Epithelial cell of esophagus (primary cell): ENCODE data around the gene SHANK3.

Experiments
- DNase-seq: peaks from one replicate; pipeline ENCODE4 v3.0.0; 2010; ENCODE audit warnings: low read depth
- H3K4me3 ChIP-seq: 2 replicates; pipeline ENCODE4 v1.5.1; 2011; ENCODE audit warnings: mild to moderate bottlenecking, low read length, control low read depth
- CTCF ChIP-seq: IDR thresholded peaks from 2 replicates; pipeline ENCODE4 v1.5.1; 2011; ENCODE audit warnings: low read depth, mild to moderate bottlenecking, low read length, control low read depth, inconsistent platforms; ENCODE audit not compliant: insufficient read depth; ENCODE audit errors: missing control alignments

SHANK3 gene

GRCh38 chr22:50716290-50717024 lies 43.8 kb downstream of the SHANK3 start:
- TF ChIP-seq CTCF = no peak
- DNase-seq = no peak
- H3K4me3 ChIP-seq = no peak overlapping the region

- no peak for DNase-seq
- no peak for TF ChIP-seq CTCF
- H3K4me3 ChIP-seq = no peak overlapping the region
These were observed 45.2 kb downstream of the SHANK3 start for GRCh38 chr22:50717709-50718351.

GRCh38 chr22:50718352-50718709 lies 45.7 kb downstream of the SHANK3 start:
- TF ChIP-seq CTCF = no peak
- no peak overlapping the region for H3K4me3 ChIP-seq
- no peak for DNase-seq

- no peak for TF ChIP-seq CTCF
- DNase-seq = no peak
- H3K4me3 ChIP-seq = no peak overlapping the region
These were observed 47.2 kb downstream of the SHANK3 start for GRCh38 chr22:50719814-50720300.

GRCh38 chr22:50720301-50721256 lies 48.0 kb downstream of the SHANK3 start:
- TF ChIP-seq CTCF = no peak
- no peak overlapping the region for H3K4me3 ChIP-seq
- DNase-seq = peak; percentile 43

- no peak for DNase-seq
- H3K4me3 ChIP-seq = no peak overlapping the region
- no peak for TF ChIP-seq CTCF
These were observed 48.7 kb downstream of the SHANK3 start for GRCh38 chr22:50721257-50721844.
